Duodenal mucosa (tissue), 2 donors: Measurements from ENCODE around the gene MAPRE2.
A peak's percentile ranks its signal among the peaks of the same experiment; 100 is the strongest.

Experiments used
- H3K27ac ChIP-seq: one replicate; pipeline ENCODE4 v1.7.0; 2013; ENCODE audit warnings: low read depth, low read length
- H3K27me3 ChIP-seq, 2 donors: one replicate each; pipeline ENCODE4 v1.7.0; 2013; ENCODE audit warnings: low read length in 2 of 2, control low read depth in 1 of 2; ENCODE audit not compliant: insufficient read depth in 2 of 2, control insufficient read depth in 1 of 2
- H3K36me3 ChIP-seq, 2 donors: one replicate each; pipeline ENCODE4 v1.7.0; 2013; ENCODE audit warnings: low read length in 2 of 2, control low read depth in 1 of 2; ENCODE audit not compliant: insufficient read depth in 2 of 2, control insufficient read depth in 1 of 2
- H3K4me1 ChIP-seq, 2 donors: one replicate each; pipeline ENCODE4 v1.7.0; 2013; ENCODE audit warnings: low read length in 2 of 2, control low read depth in 1 of 2; ENCODE audit not compliant: insufficient read depth in 2 of 2, control insufficient read depth in 1 of 2
- H3K4me3 ChIP-seq, 2 donors: one replicate each; pipeline ENCODE4 v1.7.0; 2013; ENCODE audit warnings: low read length in 2 of 2, low read depth in 1 of 2
- H3K9ac ChIP-seq, 2 donors: one replicate each; pipeline ENCODE4 v1.7.0; 2013; ENCODE audit warnings: low read length in 2 of 2, low read depth in 1 of 2
- H3K9me3 ChIP-seq, 2 donors: one replicate each; pipeline ENCODE4 v1.7.0; 2013; ENCODE audit warnings: low read length in 2 of 2, control low read depth in 1 of 2; ENCODE audit not compliant: control insufficient read depth in 1 of 2

MAPRE2 gene

DNA sequence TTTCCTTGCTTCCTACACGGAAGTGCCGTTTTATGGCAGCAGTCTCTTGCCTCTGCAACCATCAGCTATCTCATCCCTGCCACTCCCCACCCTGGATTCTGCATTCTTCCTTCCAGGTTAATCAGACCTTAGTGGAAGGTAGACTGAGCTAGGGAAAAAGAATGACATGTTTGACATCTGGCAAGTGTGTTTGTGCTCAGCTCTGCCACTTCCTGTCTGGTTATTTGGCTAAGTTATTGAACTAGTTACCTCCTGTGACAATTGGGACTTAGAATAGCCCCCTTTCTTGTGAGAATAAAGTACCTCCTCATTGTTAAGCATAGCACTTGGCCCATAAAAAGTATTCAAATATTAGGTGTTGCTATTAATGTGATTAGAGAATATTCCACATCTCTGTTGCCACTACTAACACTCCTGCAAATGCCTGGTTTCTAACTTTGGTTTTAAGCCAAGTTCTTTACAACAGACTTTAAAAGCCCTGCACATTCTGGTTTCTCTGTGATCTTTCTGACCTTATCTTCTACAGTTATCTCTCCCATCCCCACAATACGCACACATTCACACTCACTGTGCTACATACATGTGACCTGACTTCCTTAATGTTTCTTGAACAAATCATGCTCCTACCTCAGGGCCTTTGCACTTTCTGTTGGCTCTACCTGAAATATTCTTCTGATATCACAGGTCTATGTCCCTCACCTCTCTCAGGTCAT, 10.8 kb upstream of the MAPRE2 start:
- peaks cover 8 to 19% of the 10 kb centered on the region in 2 donors for H3K4me1 ChIP-seq
- peak overlapping the region; percentile 2 to 57 for H3K9ac ChIP-seq
- no peaks in the 10 kb centered on the region for H3K27me3 ChIP-seq
- peak overlapping the region; percentile 21 for H3K27ac ChIP-seq
- no peaks in the 10 kb centered on the region for H3K36me3 ChIP-seq
- H3K4me3 ChIP-seq: peak overlapping the region; percentile 53 to 61
- H3K9me3 ChIP-seq: no peaks in the 10 kb centered on the region

DNA sequence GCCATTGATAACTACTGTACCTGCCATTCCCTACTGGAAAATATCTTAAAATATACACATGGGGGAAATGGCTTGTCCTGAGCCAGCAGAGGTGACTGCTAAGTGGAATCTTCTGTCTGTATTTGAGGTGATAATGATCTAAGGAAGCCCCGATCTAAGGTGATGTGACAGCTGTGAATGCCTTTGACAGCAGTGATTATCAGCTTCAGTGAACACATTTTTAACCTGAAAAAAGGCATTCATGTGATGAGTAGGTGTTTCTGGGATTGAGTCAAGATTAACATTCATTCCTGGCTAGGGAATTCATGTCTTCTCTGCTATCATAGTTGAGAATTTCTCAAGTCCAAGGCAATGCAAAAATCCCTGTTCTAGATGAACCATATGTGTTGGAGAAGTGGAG, 9.1 kb upstream of the MAPRE2 start:
- Histone ChIP-seq H3K4me3 (no peak overlapping the region), H3K9ac (no peak overlapping the region), H3K36me3 (no peaks in the 10 kb centered on the region), H3K27me3 (no peaks in the 10 kb centered on the region), H3K27ac (no peak overlapping the region), H3K4me1 (peaks cover 8 to 19% of the 10 kb centered on the region in 2 donors), H3K9me3 (no peaks in the 10 kb centered on the region)

DNA sequence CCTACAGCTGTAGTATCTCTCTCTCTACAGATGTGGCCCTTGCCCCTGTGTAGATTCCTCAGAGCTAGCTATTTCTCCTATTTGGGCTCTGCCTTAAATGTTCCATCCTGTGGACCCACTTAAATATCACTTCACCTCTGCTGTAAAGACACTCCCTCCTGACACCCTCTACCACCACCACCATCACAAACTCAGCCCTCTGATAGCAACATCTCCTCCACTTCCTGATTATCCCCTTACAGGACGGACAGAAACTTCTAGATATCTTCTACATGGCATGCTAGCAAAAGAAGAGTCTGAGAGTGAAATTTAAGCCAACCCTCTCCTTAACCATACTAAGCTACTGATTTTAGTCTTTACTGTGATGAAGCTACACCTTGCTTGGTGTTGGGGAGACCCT, 3.2 kb upstream of the MAPRE2 start:
- Histone ChIP-seq H3K36me3 (no peaks in the 10 kb centered on the region), H3K4me3 (no peak overlapping the region), H3K4me1 (peaks cover 23 to 25% of the 10 kb centered on the region in 2 donors), H3K27me3 (no peaks in the 10 kb centered on the region), H3K9ac (no peak overlapping the region), H3K9me3 (no peaks in the 10 kb centered on the region), H3K27ac (no peak overlapping the region)

DNA sequence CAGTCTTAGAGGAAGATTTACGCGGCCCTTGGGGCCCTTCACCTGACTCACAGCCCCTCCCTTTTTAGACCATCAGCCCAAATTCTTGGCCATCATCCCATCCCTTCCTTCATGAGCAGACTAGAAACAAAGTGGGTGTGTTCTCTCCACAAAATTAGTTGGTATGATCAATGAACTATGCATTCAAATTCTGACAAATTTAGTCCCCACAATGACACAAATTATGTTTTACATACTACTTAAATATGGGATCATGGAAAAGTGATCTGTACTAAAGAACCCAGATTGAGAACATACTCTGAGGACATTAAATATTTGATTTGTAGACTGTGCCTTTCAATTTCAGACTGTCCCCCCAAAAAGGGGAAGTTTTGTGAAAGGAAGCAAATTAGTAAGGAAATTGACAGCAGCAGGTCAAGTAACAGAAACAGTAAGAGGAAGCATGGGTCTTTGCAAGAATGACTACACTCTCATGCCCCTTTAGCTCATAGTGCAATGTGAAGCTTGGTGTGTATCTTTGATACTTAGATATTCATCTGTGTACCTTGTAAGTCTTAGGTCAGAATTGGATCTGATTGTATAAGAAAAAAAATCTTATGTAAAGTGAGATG, 2.2 kb upstream of the MAPRE2 start:
- Histone ChIP-seq H3K4me1 (peaks cover 23 to 28% of the 10 kb centered on the region in 2 donors), H3K36me3 (no peaks in the 10 kb centered on the region), H3K9ac (no peak overlapping the region), H3K4me3 (no peak overlapping the region), H3K27ac (no peak overlapping the region), H3K9me3 (no peaks in the 10 kb centered on the region), H3K27me3 (no peaks in the 10 kb centered on the region)

DNA sequence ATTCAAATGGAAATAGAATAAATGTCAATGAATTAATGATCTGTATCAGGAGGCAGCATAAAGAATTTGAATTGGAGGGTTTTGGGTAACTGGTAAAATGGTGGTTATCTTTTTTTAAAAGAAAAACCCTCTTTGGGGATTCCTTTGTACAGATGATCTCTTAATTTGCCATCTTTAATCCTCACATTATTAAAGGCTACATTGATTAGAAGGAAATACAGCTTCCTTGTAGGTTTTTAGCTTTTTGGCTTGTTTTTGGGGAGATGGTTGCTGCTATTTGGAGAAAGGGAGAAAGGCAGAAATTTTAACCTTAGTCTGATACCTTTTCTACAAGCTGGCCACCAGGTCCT, 600 bp upstream of the MAPRE2 start:
- Histone ChIP-seq H3K4me1 (peaks cover 27 to 31% of the 10 kb centered on the region in 2 donors), H3K27me3 (no peaks in the 10 kb centered on the region), H3K4me3 (peak overlapping the region; percentile 93 to 96), H3K9me3 (no peaks in the 10 kb centered on the region), H3K36me3 (no peaks in the 10 kb centered on the region), H3K27ac (peak overlapping the region; percentile 79), H3K9ac (peak overlapping the region; percentile 42 to 95)

DNA sequence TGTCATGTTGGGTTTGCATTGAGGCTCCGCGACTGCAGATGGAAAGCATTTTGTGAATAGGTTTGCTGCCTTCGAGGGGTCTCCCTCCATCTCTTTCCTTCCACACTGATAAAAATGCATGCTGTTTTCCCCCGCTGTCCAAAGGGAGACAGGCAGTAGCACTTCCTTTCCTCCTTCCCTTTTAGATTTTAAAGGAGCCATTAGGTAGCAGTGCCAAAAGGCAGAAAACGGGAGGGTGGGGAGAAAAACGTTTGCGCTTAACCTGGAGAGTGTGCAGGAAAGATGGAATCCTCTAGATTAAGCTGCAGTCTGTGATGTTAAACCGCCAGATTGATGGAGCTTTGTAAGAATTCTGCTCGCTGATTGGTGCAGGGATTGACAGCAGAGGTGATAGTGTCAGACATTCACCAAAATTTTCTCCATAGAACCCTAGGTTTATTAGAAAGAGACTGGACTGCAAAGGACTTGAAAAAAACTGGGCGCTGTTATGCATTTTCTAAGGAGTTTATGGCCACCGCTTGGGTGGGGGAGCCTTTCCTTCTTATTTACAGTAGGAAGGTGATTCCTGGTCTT, 688 bp downstream of the MAPRE2 start:
- Histone ChIP-seq H3K9ac (peak overlapping the region; percentile 80 to 95), H3K27ac (peak overlapping the region; percentile 8), H3K36me3 (no peaks in the 10 kb centered on the region), H3K27me3 (no peaks in the 10 kb centered on the region), H3K9me3 (no peaks in the 10 kb centered on the region), H3K4me1 (peaks cover 33 to 40% of the 10 kb centered on the region in 2 donors), H3K4me3 (peak overlapping the region; percentile 93 to 96)

DNA sequence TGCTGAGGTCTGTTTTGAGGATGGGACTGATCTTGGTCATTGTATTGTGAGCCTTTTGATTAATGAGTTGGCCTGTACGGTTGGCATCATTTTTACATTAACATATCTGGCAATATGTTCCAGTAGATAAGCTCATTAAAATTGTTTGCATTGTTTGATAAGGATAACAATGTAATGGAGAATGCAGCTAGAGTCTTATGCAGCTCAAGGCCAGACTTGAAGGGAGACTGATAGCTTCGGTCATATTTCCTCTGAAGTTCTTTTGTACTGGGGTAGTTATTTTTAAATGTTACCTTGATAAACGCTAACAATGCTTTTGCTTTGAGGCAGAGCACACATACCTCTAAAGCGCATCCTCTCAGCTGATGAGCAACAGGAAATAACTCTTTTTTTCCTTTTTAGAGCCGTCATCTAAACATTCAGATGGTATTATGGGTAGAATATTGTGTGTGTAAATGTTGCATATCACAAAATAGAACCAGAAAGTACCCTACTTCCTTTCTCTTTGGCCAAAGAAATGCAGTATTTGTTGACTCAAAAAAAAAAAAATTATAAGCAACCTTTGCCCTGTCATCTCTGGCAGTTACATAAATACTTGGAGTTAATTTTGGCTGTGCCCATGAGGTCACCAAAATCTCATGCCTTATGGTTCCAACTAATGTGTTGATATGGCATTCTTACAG, 1.3 kb downstream of the MAPRE2 start:
- Histone ChIP-seq H3K27me3 (no peaks in the 10 kb centered on the region), H3K4me1 (peaks cover 33 to 40% of the 10 kb centered on the region in 2 donors), H3K36me3 (no peaks in the 10 kb centered on the region), H3K4me3 (peak overlapping the region; percentile 93 to 96), H3K27ac (peak overlapping the region; percentile 8), H3K9me3 (no peaks in the 10 kb centered on the region), H3K9ac (peak overlapping the region in 1 of 2 donors; percentile 80)

DNA sequence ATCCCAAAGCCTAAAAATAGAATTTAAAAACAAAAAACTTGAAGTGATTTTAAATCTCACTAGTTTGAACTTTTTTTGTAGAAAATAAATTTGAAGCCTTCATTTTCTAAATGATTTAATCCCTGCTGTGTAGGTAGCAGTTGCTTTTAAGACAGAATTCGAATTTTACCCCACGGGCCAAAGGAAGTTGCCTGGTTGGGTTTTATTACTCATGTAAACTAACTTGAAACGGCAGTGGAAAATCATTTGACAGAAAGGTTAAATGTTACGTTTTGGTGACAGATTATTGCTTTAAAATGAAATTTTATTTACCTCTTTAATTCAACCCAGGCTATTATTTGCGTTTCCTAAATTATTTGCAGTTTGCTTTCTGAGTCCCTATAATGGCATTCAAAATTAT, 2.0 kb downstream of the MAPRE2 start:
- Histone ChIP-seq H3K27ac (no peak overlapping the region), H3K9ac (no peak overlapping the region), H3K9me3 (no peaks in the 10 kb centered on the region), H3K27me3 (no peaks in the 10 kb centered on the region), H3K4me1 (peaks cover 33 to 40% of the 10 kb centered on the region in 2 donors), H3K4me3 (no peak overlapping the region), H3K36me3 (no peaks in the 10 kb centered on the region)

DNA sequence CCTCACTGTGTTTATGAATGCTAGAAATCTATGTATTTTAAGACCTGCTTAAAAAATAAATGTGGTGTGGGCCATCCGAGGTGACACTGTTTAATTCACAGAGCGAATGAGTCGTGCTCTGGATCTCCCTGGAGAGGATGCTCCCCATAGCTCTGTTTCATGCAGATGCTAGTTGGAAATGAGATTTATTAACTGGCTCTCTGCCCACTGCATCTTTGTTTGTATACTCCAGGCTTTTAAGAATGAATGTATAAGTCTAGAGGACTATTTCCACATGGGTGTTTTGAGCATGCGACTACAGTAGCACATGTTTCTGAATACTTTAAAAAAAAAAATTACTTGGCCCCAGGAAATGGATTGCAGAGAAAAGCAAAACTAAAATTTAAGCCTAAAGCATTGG, 3.9 kb downstream of the MAPRE2 start:
- Histone ChIP-seq H3K27me3 (no peaks in the 10 kb centered on the region), H3K9me3 (no peaks in the 10 kb centered on the region), H3K36me3 (no peaks in the 10 kb centered on the region), H3K9ac (no peak overlapping the region), H3K27ac (no peak overlapping the region), H3K4me3 (no peak overlapping the region), H3K4me1 (peaks cover 38 to 41% of the 10 kb centered on the region in 2 donors)

DNA sequence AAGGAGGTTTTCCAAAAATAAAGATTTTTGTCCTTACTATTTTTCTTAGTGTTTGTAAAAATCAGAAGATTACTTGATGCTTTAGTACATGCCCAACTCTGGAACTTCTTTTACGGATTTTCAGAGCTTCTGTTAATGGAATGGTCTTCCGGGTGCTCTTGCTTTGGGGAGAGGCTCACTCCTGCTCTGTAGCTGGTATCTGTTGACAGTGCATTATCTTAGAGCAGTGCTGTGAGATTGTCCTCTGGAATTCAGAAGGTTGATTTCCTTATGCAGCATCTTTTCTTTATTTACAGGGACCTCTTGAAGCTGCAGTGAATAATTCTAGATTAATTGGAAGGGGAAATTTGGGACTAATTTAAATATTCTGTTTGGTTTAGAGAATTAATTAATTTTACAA, 4.6 kb downstream of the MAPRE2 start:
- no peaks in the 10 kb centered on the region for H3K9me3 ChIP-seq
- no peak overlapping the region for H3K9ac ChIP-seq
- no peak overlapping the region for H3K27ac ChIP-seq
- H3K36me3 ChIP-seq: no peaks in the 10 kb centered on the region
- no peaks in the 10 kb centered on the region for H3K27me3 ChIP-seq
- H3K4me3 ChIP-seq: no peak overlapping the region
- H3K4me1 ChIP-seq: peaks cover 39 to 41% of the 10 kb centered on the region in 2 donors
